ENCODE data around the gene EGFR.

Gene EGFR

DNA sequence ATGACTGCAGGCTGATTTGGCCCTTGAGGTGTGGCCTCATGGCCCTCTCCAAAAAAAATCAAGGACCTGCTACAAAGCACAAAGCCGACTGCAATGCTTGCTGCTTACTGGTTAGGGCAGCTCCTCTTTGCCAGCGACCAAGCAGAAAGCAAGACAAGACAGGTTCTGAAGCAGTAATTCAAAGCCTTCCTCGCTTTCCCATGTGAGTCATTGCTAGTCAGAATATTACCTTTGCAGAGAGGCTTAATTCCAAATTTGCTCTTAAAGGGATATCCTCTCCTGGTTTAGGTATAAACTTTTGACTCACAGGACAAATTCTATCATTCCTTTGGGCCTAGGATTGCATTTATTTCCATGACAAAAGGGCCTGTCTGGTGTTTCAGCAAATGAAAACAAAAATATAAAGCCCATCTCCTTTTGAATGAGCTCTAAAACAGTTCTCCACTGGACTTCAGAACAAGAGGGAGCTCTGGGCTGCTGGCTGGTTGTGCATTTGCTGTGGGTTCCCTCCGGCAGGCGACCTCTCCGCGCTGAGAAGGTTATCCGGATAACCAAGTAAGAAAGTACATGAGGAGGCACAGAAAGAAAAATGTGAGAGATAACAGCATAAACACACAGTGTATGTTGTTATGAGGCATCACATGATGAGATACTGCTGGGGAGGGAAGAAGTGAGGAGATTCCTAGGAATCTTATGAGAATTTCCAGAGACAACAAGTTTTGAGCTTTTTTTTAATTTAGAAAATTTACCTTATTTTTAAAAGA, 90.8 kb downstream of the EGFR start:
- Histone ChIP-seq H3K4me1 (ENCODE audit: control insufficient read depth in 1 of 2, insufficient read depth in 2 of 2, low read length in 2 of 2) (peaks cover 0 to 20% of the 10 kb centered on the region in 2 donors), H3K27ac (ENCODE audit: low read length) (no peak overlapping the region), H3K9me3 (ENCODE audit: control insufficient read depth in 1 of 2, low read length in 2 of 2) (no peaks in the 10 kb centered on the region), H3K4me3 (ENCODE audit: low read depth in 1 of 2, low read length in 2 of 2) (no peak overlapping the region), H3K36me3 (ENCODE audit: control insufficient read depth in 1 of 2, insufficient read depth in 2 of 2, low read length in 2 of 2) (no peaks in the 10 kb centered on the region), H3K27me3 (ENCODE audit: low read depth, low read length) (no peaks in the 10 kb centered on the region)

DNA sequence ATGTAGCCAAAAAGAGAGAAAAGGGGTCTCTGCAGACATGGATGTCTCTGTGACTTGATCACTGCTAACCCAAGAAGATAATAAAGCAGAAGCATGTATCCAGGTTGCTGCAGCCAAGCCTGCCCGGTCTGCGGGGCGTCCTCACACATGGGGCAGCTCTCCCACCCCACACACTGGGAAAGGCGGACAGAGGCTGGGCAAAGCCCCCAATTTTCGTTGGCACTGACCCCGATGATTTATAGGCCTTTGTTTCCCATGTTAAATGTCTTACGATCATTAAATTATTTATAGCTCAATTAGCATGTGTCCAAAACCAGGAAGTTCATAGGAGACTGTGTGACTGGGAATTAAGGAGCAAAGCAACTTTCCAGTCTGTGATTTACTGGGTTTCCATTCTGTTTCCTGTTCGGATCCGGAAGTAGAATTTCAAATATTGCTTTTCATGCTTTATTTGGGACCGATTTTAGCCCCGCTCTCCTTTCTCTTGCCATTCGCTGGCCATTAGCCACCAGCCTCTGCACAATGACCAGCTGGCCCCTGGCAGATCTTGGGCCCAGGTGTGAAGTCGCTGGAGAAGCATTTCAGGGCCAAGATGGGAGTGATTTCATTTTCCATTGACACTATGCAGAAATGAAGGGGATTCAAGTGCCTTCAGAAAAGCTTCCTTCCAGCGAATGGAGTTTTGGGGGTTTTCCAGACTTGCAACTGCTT, 91.6 kb downstream of the EGFR start:
- Histone ChIP-seq H3K4me3 (ENCODE audit: low read depth in 1 of 2, low read length in 2 of 2) (peak overlapping the region in 1 of 2 donors; percentile 9), H3K27me3 (ENCODE audit: low read depth, low read length) (no peaks in the 10 kb centered on the region), H3K9me3 (ENCODE audit: control insufficient read depth in 1 of 2, low read length in 2 of 2) (no peaks in the 10 kb centered on the region), H3K27ac (ENCODE audit: low read length) (no peak overlapping the region), H3K36me3 (ENCODE audit: control insufficient read depth in 1 of 2, insufficient read depth in 2 of 2, low read length in 2 of 2) (no peaks in the 10 kb centered on the region), H3K4me1 (ENCODE audit: control insufficient read depth in 1 of 2, insufficient read depth in 2 of 2, low read length in 2 of 2) (peaks cover 0 to 14% of the 10 kb centered on the region in 2 donors)

DNA sequence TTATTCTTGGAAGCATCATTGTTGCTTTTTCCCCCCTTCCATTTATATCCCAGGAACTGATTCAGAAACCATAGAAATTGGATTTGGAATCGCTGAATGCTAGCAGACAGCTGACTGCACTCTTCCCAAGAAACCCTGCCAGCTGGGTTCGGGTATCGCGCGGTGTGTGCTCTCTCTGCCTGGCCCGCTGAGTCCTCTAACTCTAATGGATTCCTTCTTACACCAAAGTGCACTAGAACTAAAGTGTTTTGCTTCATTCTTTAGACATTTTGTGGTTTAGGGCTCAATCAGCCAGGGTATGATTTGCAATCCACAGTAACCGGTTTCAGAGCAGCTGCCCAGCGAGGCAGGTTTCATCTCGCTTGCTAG, 92.2 kb downstream of the EGFR start:
- no peak overlapping the region for H3K27ac ChIP-seq (ENCODE audit: low read length)
- no peaks in the 10 kb centered on the region for H3K36me3 ChIP-seq (ENCODE audit: control insufficient read depth in 1 of 2, insufficient read depth in 2 of 2, low read length in 2 of 2)
- peaks cover 0 to 14% of the 10 kb centered on the region in 2 donors for H3K4me1 ChIP-seq (ENCODE audit: control insufficient read depth in 1 of 2, insufficient read depth in 2 of 2, low read length in 2 of 2)
- peak overlapping the region in 1 of 2 donors; percentile 9 for H3K4me3 ChIP-seq (ENCODE audit: low read depth in 1 of 2, low read length in 2 of 2)
- no peaks in the 10 kb centered on the region for H3K27me3 ChIP-seq (ENCODE audit: low read depth, low read length)
- H3K9me3 ChIP-seq (ENCODE audit: control insufficient read depth in 1 of 2, low read length in 2 of 2) = no peaks in the 10 kb centered on the region

- Histone ChIP-seq H3K9me3 (ENCODE audit: control insufficient read depth in 1 of 2, low read length in 2 of 2) (no peaks in the 10 kb centered on the region), H3K4me1 (ENCODE audit: control insufficient read depth in 1 of 2, insufficient read depth in 2 of 2, low read length in 2 of 2) (peaks cover 0 to 14% of the 10 kb centered on the region in 2 donors), H3K36me3 (ENCODE audit: control insufficient read depth in 1 of 2, insufficient read depth in 2 of 2, low read length in 2 of 2) (no peaks in the 10 kb centered on the region), H3K27me3 (ENCODE audit: low read depth, low read length) (no peaks in the 10 kb centered on the region), H3K27ac (ENCODE audit: low read length) (no peak overlapping the region), H3K4me3 (ENCODE audit: low read depth in 1 of 2, low read length in 2 of 2) (no peak overlapping the region)
These were observed 93.2 kb downstream of the EGFR start for GRCh38 chr7:55112056-55112455.

- H3K4me1 ChIP-seq (ENCODE audit: control insufficient read depth in 1 of 2, insufficient read depth in 2 of 2, low read length in 2 of 2) = peaks cover 0 to 14% of the 10 kb centered on the region in 2 donors
- H3K27me3 ChIP-seq (ENCODE audit: low read depth, low read length) = no peaks in the 10 kb centered on the region
- no peaks in the 10 kb centered on the region for H3K36me3 ChIP-seq (ENCODE audit: control insufficient read depth in 1 of 2, insufficient read depth in 2 of 2, low read length in 2 of 2)
- H3K4me3 ChIP-seq (ENCODE audit: low read depth in 1 of 2, low read length in 2 of 2) = no peak overlapping the region
- no peaks in the 10 kb centered on the region for H3K9me3 ChIP-seq (ENCODE audit: control insufficient read depth in 1 of 2, low read length in 2 of 2)
- no peak overlapping the region for H3K27ac ChIP-seq (ENCODE audit: low read length)
These were observed 95.1 kb downstream of the EGFR start for GRCh38 chr7:55113760-55114540.

DNA sequence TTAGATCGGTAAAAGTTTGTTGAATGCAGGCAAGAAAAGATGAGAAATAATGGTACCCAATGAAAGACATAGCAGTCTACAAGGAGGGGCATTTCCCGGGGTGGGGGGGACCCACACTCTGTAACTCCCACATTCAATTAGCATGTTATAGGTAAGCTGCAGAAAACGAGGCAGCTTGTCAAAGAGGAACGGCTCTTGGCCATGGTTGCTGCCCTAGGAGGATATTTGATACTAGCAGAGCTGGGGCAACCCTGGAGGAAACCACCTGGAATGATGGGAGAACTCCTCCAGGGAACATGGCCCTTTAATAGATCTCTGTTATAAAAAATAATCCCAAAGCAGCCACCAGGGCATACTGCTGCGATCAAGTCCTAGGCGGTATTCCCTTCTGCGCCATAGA, 98.5 kb downstream of the EGFR start:
- no peaks in the 10 kb centered on the region for H3K9me3 ChIP-seq (ENCODE audit: control insufficient read depth in 1 of 2, low read length in 2 of 2)
- no peak overlapping the region for H3K4me3 ChIP-seq (ENCODE audit: low read depth in 1 of 2, low read length in 2 of 2)
- no peaks in the 10 kb centered on the region for H3K27me3 ChIP-seq (ENCODE audit: low read depth, low read length)
- peaks cover 0 to 6% of the 10 kb centered on the region in 2 donors for H3K4me1 ChIP-seq (ENCODE audit: control insufficient read depth in 1 of 2, insufficient read depth in 2 of 2, low read length in 2 of 2)
- no peaks in the 10 kb centered on the region for H3K36me3 ChIP-seq (ENCODE audit: control insufficient read depth in 1 of 2, insufficient read depth in 2 of 2, low read length in 2 of 2)
- H3K27ac ChIP-seq (ENCODE audit: low read length) = no peak overlapping the region

DNA sequence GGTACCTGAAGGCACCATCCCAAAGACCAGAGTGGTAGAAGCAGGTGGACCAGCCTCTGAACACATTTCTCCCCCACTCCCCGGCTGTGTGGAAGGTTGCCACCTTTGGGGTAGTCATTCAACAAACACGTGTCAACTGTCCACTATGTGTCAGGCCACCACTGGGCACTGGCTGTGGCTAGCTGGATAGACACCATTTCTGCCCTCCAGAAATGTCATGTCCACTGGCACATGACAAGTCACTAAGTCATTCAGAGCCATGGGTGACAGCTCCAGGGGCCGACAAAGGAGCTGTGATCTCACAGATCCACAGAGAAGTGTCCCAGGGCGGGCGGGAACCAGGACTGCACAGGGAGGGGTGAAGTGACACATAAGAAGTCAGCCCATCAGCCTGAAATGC, 99.6 kb downstream of the EGFR start:
- no peak overlapping the region for H3K4me3 ChIP-seq (ENCODE audit: low read depth in 1 of 2, low read length in 2 of 2)
- peaks cover 0 to 6% of the 10 kb centered on the region in 2 donors for H3K4me1 ChIP-seq (ENCODE audit: control insufficient read depth in 1 of 2, insufficient read depth in 2 of 2, low read length in 2 of 2)
- no peak overlapping the region for H3K27ac ChIP-seq (ENCODE audit: low read length)
- H3K27me3 ChIP-seq (ENCODE audit: low read depth, low read length) = no peaks in the 10 kb centered on the region
- no peaks in the 10 kb centered on the region for H3K36me3 ChIP-seq (ENCODE audit: control insufficient read depth in 1 of 2, insufficient read depth in 2 of 2, low read length in 2 of 2)
- H3K9me3 ChIP-seq (ENCODE audit: control insufficient read depth in 1 of 2, low read length in 2 of 2) = no peaks in the 10 kb centered on the region

DNA sequence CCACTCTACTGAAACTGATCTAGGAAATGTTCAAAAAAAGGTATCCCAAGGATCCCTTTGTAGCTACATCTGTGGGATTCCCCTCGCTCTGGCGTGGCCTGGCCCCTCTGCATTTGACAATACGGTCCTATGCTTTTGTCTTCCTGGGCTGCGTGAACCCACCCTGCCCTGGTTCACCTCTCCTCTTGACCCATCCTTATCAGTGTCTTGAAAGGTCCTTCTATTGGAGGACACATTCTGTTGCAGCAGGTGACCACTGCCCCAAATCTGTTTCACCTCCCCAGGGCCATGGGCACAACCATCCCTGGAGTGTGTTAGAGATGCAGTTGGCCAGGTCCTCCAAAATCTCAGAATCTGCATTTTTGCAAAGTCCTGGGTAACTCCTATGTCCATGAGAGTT, 100.8 kb downstream of the EGFR start:
- Histone ChIP-seq H3K27ac (ENCODE audit: low read length) (no peak overlapping the region), H3K4me1 (ENCODE audit: control insufficient read depth in 1 of 2, insufficient read depth in 2 of 2, low read length in 2 of 2) (peaks cover 0 to 6% of the 10 kb centered on the region in 2 donors), H3K4me3 (ENCODE audit: low read depth in 1 of 2, low read length in 2 of 2) (no peak overlapping the region), H3K27me3 (ENCODE audit: low read depth, low read length) (no peaks in the 10 kb centered on the region), H3K36me3 (ENCODE audit: control insufficient read depth in 1 of 2, insufficient read depth in 2 of 2, low read length in 2 of 2) (no peaks in the 10 kb centered on the region), H3K9me3 (ENCODE audit: control insufficient read depth in 1 of 2, low read length in 2 of 2) (no peaks in the 10 kb centered on the region)

DNA sequence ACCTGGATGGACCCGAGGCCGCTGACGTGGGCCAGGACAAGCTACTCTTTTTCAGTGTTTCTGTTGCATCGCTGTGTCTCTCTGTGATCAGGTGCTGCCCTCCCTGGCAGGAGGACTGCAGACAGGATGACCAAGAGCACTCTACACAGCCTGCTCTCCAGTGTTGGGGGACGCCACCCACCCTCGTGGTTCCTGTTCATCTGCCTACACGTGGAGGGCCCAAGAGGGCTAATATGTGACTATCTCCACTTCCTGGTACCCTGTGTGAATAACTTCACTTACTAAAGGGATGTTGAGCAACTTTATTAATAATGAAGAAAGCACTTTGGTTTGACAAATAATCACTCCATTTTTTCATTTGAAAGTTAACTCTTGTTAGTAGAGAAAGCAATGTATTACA, 101.3 kb downstream of the EGFR start:
- no peak overlapping the region for H3K27ac ChIP-seq (ENCODE audit: low read length)
- H3K4me1 ChIP-seq (ENCODE audit: control insufficient read depth in 1 of 2, insufficient read depth in 2 of 2, low read length in 2 of 2) = peaks cover 0 to 6% of the 10 kb centered on the region in 2 donors
- H3K36me3 ChIP-seq (ENCODE audit: control insufficient read depth in 1 of 2, insufficient read depth in 2 of 2, low read length in 2 of 2) = no peaks in the 10 kb centered on the region
- no peak overlapping the region for H3K4me3 ChIP-seq (ENCODE audit: low read depth in 1 of 2, low read length in 2 of 2)
- no peaks in the 10 kb centered on the region for H3K27me3 ChIP-seq (ENCODE audit: low read depth, low read length)
- H3K9me3 ChIP-seq (ENCODE audit: control insufficient read depth in 1 of 2, low read length in 2 of 2) = no peaks in the 10 kb centered on the region

- H3K27me3 ChIP-seq (ENCODE audit: low read depth, low read length) = no peaks in the 10 kb centered on the region
- no peaks in the 10 kb centered on the region for H3K9me3 ChIP-seq (ENCODE audit: control insufficient read depth in 1 of 2, low read length in 2 of 2)
- H3K4me3 ChIP-seq (ENCODE audit: low read depth in 1 of 2, low read length in 2 of 2) = no peak overlapping the region
- peaks cover 0 to 6% of the 10 kb centered on the region in 2 donors for H3K4me1 ChIP-seq (ENCODE audit: control insufficient read depth in 1 of 2, insufficient read depth in 2 of 2, low read length in 2 of 2)
- no peak overlapping the region for H3K27ac ChIP-seq (ENCODE audit: low read length)
- no peaks in the 10 kb centered on the region for H3K36me3 ChIP-seq (ENCODE audit: control insufficient read depth in 1 of 2, insufficient read depth in 2 of 2, low read length in 2 of 2)
These were observed 101.8 kb downstream of the EGFR start for GRCh38 chr7:55120501-55121198.

GRCh38 chr7:55121249-55121648, 102.4 kb downstream of the EGFR start:
- peak overlapping the region; percentile 17 for H3K27ac ChIP-seq (ENCODE audit: low read length)
- no peak overlapping the region for H3K4me3 ChIP-seq (ENCODE audit: low read depth in 1 of 2, low read length in 2 of 2)
- no peaks in the 10 kb centered on the region for H3K27me3 ChIP-seq (ENCODE audit: low read depth, low read length)
- H3K4me1 ChIP-seq (ENCODE audit: control insufficient read depth in 1 of 2, insufficient read depth in 2 of 2, low read length in 2 of 2) = peaks cover 5 to 6% of the 10 kb centered on the region in 2 donors
- no peaks in the 10 kb centered on the region for H3K9me3 ChIP-seq (ENCODE audit: control insufficient read depth in 1 of 2, low read length in 2 of 2)
- no peaks in the 10 kb centered on the region for H3K36me3 ChIP-seq (ENCODE audit: control insufficient read depth in 1 of 2, insufficient read depth in 2 of 2, low read length in 2 of 2)
